GM18505 (cell line): Measurements from ENCODE around the gene BTLA.
"Not testable (repeated sequence)": the region's sequence is repeated elsewhere in the genome, so short reads cannot be mapped to it uniquely, and the experiment has no call there.

Experiments used
- ATAC-seq: cut with Tn5 transposase; IDR thresholded peaks from one replicate; pipeline ENCODE4 v1.9.1; 2021; ENCODE audit not compliant: unreplicated experiment
- POLR2A ChIP-seq: IDR thresholded peaks from 4 replicates; pipeline ENCODE4 v1.6.1; 2011; ENCODE audit warnings: borderline replicate concordance; ENCODE audit not compliant: insufficient read depth, insufficient read length; ENCODE audit errors: extremely low read depth

BTLA gene, protein sequence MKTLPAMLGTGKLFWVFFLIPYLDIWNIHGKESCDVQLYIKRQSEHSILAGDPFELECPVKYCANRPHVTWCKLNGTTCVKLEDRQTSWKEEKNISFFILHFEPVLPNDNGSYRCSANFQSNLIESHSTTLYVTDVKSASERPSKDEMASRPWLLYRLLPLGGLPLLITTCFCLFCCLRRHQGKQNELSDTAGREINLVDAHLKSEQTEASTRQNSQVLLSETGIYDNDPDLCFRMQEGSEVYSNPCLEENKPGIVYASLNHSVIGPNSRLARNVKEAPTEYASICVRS

DNA sequence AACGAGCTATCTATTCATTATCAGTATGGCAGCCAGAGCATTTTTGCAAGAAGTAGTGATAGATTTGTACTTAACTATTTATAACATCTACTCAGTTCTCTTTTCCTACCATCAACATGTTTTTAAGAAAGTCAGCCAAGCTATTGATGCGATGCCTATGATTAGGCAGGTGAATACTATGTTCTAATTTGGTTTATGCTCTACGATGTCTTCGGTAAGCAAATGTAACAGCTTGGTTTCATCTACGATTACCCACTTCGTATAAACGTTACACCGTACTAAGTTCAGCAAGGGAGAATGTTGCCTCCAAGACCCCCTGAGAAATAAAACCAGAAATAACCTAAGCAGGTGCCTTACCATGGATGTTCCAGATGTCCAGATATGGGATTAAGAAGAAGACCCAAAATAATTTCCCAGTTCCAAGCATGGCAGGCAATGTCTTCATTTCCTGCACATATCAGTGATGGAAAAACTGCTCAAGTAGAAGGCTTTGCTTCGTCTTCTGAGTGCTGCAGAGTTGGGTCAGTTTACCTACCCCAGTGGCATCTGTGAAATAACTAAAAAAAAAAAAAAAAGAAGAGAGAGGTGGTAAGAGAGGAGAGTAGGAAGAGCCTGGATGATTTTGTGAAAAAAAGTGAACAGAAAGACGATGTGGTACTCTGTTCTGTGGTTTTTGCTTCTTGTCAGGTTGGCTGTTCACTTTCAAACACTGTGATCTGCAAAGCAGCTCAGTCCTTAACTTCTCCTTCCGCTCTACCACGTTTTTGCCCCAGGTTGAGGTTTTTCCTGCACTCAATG, at the start of gene BTLA:
TSS of gene BTLA (minus strand) at position 559 of the 798 bp plus-strand sequence. CDS start at position 445, 114 bp downstream.
- TF ChIP-seq POLR2A = peak; percentile 58
- ATAC-seq = peak; percentile 59

DNA sequence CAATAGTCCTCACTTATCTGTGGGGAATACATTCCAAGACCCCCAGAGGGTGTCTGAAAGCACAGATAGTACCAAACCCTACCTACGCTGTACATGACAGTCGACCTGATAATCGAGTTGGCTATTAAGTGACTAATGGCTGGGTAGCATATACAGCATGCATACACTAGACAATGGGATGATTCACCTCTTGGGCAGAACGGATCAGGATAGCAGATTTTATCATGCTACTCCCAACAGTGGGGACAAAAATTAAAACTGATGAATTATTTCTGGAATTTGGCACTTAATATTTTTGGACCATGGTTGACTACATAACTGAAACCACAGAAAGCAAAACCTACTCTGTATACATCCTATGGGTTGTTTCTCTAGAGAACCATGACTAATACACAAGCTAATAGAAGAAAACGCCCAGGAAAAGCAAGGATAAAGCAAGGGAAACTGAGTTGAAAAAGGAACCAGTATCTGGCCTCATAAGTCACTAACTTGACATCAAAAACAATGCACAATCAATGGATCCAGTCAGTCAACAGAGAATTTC, 47.0 kb upstream of the BTLA start:
- no peak for TF ChIP-seq POLR2A
- no peak for ATAC-seq

DNA sequence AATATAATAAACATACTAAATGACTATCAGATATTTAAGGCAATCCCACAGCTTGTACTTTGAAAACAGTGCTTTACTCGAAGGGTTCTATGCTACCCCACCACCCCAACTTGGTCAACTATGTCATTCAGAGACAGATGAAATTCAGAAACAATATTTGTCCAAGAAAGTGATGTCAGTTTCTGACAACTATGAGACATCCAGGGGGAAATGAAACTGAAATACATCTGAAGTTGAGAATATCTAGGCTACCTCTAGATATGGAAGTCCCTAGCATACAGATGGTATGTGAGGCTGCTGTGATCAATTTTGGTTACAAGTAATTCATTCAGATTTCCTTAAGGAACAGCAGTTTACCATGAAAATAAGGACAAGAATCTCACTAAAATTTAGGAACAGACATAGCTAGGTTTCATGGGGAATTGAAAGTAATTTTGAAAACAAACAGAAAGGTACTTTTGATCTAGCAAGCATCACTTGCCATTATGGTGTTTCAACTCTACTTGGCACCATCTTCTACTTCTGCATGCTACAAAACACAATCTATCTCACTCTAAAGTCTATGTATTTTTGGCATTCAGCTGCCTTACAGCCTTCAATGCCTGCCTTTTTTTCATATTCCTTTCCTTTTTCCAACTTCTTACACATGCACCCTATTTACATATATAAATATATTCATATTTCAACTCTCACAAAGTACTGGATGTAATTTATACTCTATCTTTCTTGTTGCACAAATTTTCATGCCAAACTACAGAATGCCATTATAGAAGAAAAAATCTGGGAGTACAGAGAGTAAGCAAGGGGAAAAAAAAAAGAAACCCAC, 40.8 kb upstream of the BTLA start:
- peak; percentile 84 for ATAC-seq
- TF ChIP-seq POLR2A = no peak

DNA sequence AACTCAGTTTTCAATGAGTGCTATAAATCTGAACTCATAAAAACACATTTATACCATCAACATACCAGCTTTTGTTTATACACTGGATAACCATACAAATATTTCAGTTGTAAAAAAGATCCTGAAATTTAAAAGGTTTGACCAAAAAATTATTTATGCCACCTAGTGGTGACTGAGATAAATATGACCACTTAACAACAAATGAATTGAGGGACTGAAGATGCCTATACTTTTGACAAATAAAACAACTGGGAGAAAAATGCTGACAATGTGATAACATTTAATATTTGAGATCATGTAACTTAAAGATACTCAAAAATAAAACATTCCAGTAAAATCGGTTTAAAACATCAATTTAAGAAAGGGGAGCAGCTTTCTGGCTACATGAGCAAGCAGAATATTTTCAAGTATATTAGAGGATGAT, 32.1 kb upstream of the BTLA start:
- TF ChIP-seq POLR2A = no peak
- no peak for ATAC-seq

DNA sequence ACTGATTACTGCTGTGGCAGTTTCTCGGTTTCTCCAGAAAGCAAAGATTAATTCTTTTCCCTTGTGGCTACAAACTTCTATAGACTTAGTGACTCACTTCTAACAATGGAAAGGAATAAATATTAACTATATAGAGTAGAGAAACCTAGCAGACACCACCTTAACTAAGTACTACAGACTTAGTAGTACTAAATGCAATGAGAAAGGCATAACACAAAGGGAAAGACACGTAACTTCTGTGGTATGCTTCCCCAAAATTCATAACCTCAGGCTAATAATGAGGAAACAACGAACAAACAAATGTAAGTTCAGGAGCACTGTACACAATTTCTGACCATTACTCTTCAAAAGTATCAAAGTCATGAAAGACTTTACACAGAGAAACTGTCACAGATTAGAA, 31.3 kb upstream of the BTLA start:
- no peak for ATAC-seq
- no peak for TF ChIP-seq POLR2A

DNA sequence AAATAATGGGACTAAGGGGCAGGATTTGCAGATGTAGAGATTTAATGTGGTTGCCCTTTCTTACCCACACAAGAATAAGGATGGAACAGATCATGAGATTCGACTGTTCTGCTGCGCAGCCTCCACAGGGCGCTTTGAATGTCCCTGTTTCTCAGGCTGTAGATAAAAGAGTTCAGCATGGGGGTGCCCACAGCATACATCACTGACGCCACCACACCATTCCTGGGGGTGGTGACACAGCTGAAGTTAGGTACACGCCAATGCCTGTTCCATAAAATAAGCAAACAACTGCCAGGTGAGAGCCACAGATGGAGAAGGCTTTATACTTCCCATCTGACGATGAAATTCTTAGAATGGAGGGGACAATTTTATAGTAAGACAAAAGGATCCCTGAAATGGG, 24.9 kb upstream of the BTLA start:
- ATAC-seq = not testable (repeated sequence)

DNA sequence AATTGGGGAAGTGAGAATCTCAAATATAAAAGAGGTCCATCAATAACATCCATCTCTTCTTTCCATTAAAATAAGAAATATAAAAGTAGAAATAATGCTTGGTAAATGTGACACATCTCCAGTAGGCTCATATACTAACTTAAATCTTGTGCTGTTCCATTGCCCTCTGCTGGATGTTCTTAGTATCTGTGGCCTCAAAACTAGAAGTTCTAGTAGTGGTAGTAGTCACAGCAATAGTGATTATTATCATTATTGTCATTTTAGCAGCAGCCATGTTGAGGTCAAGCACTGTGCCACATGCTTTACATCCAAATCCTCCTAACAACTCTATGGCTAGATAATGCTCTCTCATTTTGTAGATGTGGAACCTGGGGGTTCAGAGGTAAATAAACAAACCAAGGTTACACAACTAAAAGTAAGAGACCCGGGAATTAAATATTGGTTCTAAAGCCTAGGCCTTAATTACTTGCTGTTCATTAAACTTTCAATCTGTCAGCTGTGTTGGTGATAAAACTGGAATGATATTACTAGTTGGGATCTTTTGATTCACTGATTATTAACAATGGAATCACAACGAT, 20.2 kb upstream of the BTLA start:
- peak; percentile 47 for ATAC-seq

DNA sequence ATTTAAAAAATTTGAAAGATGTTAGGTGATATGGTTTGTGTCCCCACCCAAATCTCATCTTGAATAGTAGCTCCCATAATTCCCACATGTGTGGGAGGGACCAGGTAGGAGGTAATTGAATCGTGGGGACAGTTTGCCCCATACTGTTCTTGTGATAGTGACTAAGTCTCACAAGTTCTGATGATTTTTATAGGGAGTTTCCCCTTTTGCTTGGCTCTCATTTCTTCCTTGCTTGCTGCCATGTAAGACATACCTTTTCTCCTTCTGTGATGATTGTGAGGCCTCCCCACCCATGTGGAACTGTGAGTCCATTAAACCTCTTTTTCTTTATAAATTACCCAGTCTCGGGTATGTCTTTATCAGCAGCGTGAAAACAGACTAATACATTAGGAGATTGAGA, 19.7 kb upstream of the BTLA start:
- not testable (repeated sequence) for ATAC-seq

More for the DNA sequence above, 20.2 kb upstream of the BTLA start:
- no peak for TF ChIP-seq POLR2A

DNA sequence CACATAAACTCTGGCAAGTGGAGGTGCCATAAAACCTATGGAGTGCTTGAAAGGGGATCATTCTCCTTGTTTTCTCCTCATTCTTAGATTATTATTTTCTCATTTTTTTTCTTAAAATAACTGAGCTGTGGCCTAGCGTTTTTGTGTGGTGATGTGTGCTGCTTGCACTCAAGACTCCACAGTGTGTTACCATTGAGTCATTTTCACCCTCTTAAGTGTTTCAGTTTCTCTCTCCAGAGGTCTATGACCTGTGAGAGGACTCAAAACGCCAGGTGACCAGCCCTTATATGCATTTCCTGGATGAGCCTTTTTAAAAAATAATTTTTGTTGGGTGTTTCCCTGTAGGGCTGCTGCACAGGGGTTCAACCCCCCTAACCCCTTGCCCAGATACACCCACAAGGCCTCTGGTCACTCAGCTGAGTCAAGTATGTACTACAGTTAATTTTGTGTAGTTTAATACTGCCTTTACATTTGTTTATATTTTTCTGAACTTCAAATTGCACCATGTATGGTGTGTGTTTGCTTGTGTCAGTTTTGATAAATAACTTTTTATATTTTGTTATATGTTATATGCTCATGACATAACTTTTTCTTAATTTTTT, 15.4 kb upstream of the BTLA start:
- ATAC-seq = peak; percentile 98

DNA sequence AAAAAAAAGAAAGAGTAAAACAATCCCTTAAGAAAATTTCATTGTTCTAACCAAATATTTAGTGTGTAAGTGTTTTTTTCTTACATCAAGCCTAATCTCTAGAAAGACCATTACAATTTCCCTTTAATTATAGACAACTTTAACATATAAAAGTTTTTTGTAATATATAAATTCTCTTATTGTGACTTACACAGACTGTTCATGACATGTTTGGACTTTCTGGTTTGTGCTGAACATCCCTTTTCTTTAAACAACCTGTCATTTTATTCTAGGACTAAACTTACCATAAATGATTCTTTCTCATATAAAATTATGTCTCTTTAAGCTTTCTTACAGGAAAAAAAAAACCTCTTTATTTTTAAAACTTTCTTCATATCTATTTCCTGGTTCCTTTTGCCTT, 13.0 kb upstream of the BTLA start:
- no peak for TF ChIP-seq POLR2A
- no peak for ATAC-seq

More for the DNA sequence above, 15.4 kb upstream of the BTLA start:
- TF ChIP-seq POLR2A = peak; percentile 16

DNA sequence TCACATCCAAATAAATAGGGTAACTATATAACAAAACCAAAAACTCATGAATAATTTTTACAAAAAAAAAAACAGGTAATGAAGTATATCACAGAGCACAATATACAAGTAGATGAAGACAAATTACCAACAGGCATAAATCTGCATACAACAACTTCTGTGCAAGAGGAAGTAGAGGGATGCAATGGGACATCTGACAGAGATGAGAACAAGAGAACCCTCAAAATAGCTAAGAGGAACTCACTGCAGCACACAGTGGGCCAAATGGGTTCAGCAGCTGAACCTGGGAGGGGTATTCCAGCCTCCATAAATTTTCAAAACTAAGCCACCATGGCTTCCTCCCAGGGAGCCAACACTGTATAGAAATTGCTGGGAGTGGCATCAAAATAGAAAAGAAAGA, 9.6 kb upstream of the BTLA start:
- TF ChIP-seq POLR2A = no peak
- ATAC-seq = no peak

DNA sequence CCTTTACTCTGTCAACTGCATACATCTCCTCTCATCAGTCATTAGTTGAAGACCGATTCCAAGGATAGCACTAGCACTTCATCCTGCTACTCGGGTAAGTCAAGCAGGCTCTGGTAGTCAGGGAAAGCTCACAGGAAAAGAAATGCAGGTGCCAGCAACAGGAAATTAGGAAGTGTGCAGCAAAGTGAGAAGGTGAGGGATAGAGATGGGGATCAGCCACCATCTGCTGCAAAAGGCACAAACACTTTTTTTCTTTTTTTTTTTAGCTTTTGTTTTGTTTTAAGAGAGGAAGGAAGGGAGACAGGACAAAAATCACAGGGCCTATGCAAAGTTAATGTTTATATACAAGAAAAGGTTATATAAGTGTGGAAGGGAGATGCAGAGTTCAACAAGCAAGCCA, 9.0 kb upstream of the BTLA start:
- no peak for ATAC-seq
- TF ChIP-seq POLR2A = no peak

DNA sequence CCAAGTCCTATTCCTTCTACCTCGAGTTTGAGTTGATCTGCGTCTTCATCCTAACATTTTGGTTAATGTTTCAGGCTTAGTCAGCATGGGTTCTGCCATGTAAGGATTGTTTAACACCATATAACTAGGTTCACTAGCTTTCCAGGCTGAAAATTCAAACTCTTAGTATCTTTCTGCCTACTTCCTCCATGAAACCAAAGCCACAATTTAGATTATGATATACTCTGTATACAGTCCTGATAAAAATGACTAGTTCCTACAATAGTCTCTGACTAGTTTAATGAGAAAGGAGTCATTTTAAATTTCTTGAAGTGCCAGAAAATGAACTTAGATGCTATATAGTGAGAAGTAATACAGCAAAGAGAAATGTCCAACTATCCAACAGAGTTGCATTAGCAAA, 6.6 kb upstream of the BTLA start:
- no peak for TF ChIP-seq POLR2A
- ATAC-seq = no peak
